PC-9 (cell line): ENCODE data around the gene TFIP11.

ENCODE experiments used
- EZH2 ChIP-seq: fragments of 200-600 bp; sonication (generic); IDR thresholded peaks from 2 replicates; pipeline ENCODE4 v1.8.0; 2017; ENCODE audit warnings: antibody characterized with exemption, low read depth
- TF ChIP-seq, protein P1 (sequence below): fragments of 200-600 bp; sonication (generic); conservative IDR thresholded peaks from 2 replicates; pipeline ENCODE4 v1.6.1; 2017; ENCODE audit warnings: mixed run types, antibody characterized with exemption, mild to moderate bottlenecking, moderate library complexity

DNA sequence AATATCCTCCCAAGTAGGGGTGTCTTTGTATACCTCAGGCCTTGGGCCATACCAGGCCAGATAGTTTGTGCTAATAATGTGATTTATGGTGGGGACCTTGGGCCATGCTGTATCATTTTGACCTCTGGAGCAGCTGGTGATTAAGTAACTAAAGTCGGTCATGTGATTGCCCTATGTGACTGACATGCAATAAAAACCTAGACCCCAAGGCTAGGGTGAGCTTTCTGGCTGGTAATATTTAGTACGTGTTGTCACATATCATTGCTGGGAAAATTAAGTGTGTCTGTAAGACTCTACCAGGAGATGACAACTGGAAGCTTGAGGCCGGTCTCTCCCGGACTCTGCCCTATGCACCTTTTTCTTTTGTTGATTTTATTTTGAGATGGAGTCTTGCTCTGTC lies 12.6 kb upstream of the TFIP11 start:
- TF ChIP-seq, protein P1, sequence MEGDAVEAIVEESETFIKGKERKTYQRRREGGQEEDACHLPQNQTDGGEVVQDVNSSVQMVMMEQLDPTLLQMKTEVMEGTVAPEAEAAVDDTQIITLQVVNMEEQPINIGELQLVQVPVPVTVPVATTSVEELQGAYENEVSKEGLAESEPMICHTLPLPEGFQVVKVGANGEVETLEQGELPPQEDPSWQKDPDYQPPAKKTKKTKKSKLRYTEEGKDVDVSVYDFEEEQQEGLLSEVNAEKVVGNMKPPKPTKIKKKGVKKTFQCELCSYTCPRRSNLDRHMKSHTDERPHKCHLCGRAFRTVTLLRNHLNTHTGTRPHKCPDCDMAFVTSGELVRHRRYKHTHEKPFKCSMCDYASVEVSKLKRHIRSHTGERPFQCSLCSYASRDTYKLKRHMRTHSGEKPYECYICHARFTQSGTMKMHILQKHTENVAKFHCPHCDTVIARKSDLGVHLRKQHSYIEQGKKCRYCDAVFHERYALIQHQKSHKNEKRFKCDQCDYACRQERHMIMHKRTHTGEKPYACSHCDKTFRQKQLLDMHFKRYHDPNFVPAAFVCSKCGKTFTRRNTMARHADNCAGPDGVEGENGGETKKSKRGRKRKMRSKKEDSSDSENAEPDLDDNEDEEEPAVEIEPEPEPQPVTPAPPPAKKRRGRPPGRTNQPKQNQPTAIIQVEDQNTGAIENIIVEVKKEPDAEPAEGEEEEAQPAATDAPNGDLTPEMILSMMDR, result no peak
- TF ChIP-seq EZH2, result no peak
